Thyroid gland (tissue), 4 donors: ENCODE data around the gene HIVEP1.

Experiments used
- CTCF ChIP-seq, 6 experiments: fragments of 200-600 bp in 3 of 6; fragments of 450-650 bp in 3 of 6; sonication (generic) in 3 of 6; IDR thresholded peaks; one replicate each; pipeline ENCODE4 v1.5.1; 2016 to 2019; ENCODE audit warnings: antibody characterized with exemption in 6 of 6, mild to moderate bottlenecking in 2 of 6, inconsistent platforms in 1 of 6, moderate library complexity in 1 of 6
- POLR2A ChIP-seq, 2 donors: fragments of 450-650 bp; IDR thresholded peaks; one replicate each; pipeline ENCODE4 v1.6.1; 2017; ENCODE audit warnings: antibody characterized with exemption in 2 of 2, mild to moderate bottlenecking in 2 of 2, moderate library complexity in 1 of 2

GRCh38 chr6:12174878-12175277 lies 162.8 kb downstream of the HIVEP1 start:
- no peak for TF ChIP-seq CTCF (IDR thresholded peaks at IDR 0.05)
- TF ChIP-seq POLR2A (IDR thresholded peaks at IDR 0.05), result no peak
